Upper lobe of left lung (tissue), 4 donors: ENCODE measurements around the gene NEDD4L.

ENCODE experiments used
- EP300 ChIP-seq, 4 donors: sonication (generic); formaldehyde crosslinking; IDR thresholded peaks; one replicate each; pipeline ENCODE4 v1.5.1; 2017; ENCODE audit warnings: antibody characterized with exemption in 4 of 4, control low read depth in 2 of 4
- POLR2A ChIP-seq, 4 donors: fragments of 450-650 bp; IDR thresholded peaks; one replicate each; pipeline ENCODE4 v1.5.1; 2016 to 2017; ENCODE audit warnings: antibody characterized with exemption in 4 of 4, mild to moderate bottlenecking in 2 of 4
- POLR2AphosphoS5 ChIP-seq, 2 donors: sonication (generic); formaldehyde crosslinking; IDR thresholded peaks; one replicate each; pipeline ENCODE4 v1.5.1; 2017; ENCODE audit warnings: antibody characterized with exemption in 2 of 2
- TF ChIP-seq, protein P1 (sequence below), 6 experiments: fragments of 450-650 bp in 4 of 6; fragments of 200-600 bp in 2 of 6; sonication (generic) in 2 of 6; IDR thresholded peaks; one replicate each; pipeline ENCODE4 v1.5.1; 2016 to 2019; ENCODE audit warnings: antibody characterized with exemption in 6 of 6

DNA sequence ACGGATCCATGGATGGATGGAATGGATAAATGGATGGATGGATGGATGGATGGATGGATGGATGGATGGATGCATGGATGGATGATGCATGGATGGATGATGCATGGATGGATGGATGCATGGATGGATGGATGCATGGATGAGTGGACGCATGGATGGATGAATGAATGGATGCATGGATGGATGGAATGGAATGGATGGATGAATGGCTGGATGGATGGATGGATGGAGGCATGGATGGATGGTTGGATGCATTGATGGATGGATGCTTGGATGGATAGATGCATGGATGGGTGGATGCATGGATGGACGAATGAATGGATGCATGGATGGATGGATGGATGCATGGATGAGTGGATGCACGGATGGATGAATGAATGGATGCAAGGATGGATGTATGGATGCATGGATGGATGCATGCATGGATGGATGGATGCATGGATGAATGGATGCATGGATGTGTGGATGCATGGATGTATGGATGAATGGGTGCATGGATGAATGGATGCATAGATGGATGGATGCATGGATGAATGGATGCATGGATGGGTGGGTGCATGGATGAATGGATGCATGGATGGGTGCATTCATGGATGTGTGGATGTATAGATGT, 375.7 kb downstream of the NEDD4L start:
- TF ChIP-seq, protein P1, sequence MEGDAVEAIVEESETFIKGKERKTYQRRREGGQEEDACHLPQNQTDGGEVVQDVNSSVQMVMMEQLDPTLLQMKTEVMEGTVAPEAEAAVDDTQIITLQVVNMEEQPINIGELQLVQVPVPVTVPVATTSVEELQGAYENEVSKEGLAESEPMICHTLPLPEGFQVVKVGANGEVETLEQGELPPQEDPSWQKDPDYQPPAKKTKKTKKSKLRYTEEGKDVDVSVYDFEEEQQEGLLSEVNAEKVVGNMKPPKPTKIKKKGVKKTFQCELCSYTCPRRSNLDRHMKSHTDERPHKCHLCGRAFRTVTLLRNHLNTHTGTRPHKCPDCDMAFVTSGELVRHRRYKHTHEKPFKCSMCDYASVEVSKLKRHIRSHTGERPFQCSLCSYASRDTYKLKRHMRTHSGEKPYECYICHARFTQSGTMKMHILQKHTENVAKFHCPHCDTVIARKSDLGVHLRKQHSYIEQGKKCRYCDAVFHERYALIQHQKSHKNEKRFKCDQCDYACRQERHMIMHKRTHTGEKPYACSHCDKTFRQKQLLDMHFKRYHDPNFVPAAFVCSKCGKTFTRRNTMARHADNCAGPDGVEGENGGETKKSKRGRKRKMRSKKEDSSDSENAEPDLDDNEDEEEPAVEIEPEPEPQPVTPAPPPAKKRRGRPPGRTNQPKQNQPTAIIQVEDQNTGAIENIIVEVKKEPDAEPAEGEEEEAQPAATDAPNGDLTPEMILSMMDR (IDR thresholded peaks at IDR 0.05): no peak
- TF ChIP-seq POLR2A (IDR thresholded peaks at IDR 0.05) (no peak), EP300 (IDR thresholded peaks at IDR 0.05) (no peak), POLR2AphosphoS5 (IDR thresholded peaks at IDR 0.05) (no peak)
